Smooth muscle cell (in vitro differentiated cells): Measurements from ENCODE around the gene IMMP2L. TPM values are rescaled to one million over a fixed set of nuclear protein-coding genes. Genes with fewer than 3 reads are reported as not detected.

Experiments used
- DNase-seq: peaks from one replicate; lab custom pipeline; 2025; ENCODE audit not compliant: unreplicated experiment; lab: John Stamatoyannopoulos, UW
- H2AFZ ChIP-seq: fragments of 200-600 bp; sonication (generic); 2 replicates; pipeline ENCODE4 v1.6.0; 2016; ENCODE audit warnings: antibody characterized with exemption, low read depth, mild to moderate bottlenecking
- H3F3A ChIP-seq: fragments of 200-600 bp; sonication (generic); 2 replicates; pipeline ENCODE4 v1.6.0; 2017; ENCODE audit warnings: antibody characterized with exemption, low read depth
- H3K27ac ChIP-seq: fragments of 200-600 bp; sonication (generic); 2 replicates; pipeline ENCODE4 v1.5.1; 2016; ENCODE audit warnings: low read depth, mild to moderate bottlenecking
- H3K27me3 ChIP-seq: fragments of 200-600 bp; sonication (generic); 2 replicates; pipeline ENCODE4 v1.6.1; 2016; ENCODE audit warnings: low read depth, mild to moderate bottlenecking
- H3K36me3 ChIP-seq: fragments of 200-600 bp; sonication (generic); 2 replicates; pipeline ENCODE4 v1.5.1; 2016; ENCODE audit warnings: low read depth
- H3K4me1 ChIP-seq: fragments of 200-600 bp; sonication (generic); 2 replicates; pipeline ENCODE4 v1.5.1; 2016; ENCODE audit warnings: low read depth
- H3K4me2 ChIP-seq: fragments of 200-600 bp; sonication (generic); 2 replicates; pipeline ENCODE4 v1.6.0; 2016; ENCODE audit warnings: mild to moderate bottlenecking
- H3K4me3 ChIP-seq: fragments of 200-600 bp; sonication (generic); 2 replicates; pipeline ENCODE4 v1.5.1; 2016; ENCODE audit warnings: mild to moderate bottlenecking
- H3K79me2 ChIP-seq: fragments of 200-600 bp; sonication (generic); 2 replicates; pipeline ENCODE4 v1.6.0; 2016; ENCODE audit warnings: low read depth, mild to moderate bottlenecking
- H3K9ac ChIP-seq: fragments of 200-600 bp; sonication (generic); 2 replicates; pipeline ENCODE4 v1.6.0; 2016; ENCODE audit warnings: low read depth
- H3K9me3 ChIP-seq: fragments of 200-600 bp; sonication (generic); replicated peaks from 2 replicates; pipeline ENCODE4 v1.5.1; 2016; ENCODE audit warnings: low read depth
- H4K20me1 ChIP-seq: fragments of 200-600 bp; sonication (generic); 2 replicates; pipeline ENCODE4 v1.6.0; 2016; ENCODE audit warnings: low read depth
- CTCF ChIP-seq: fragments of 200-600 bp; sonication (generic); IDR thresholded peaks from 2 replicates; pipeline ENCODE4 v1.5.1; 2017; ENCODE audit warnings: borderline replicate concordance, mild to moderate bottlenecking, antibody characterized with exemption; ENCODE audit not compliant: insufficient read depth, poor library complexity, severe bottlenecking
- WGBS: methylation state at CpG from one replicate; pipeline ENCODE4 v1.1.7; 2016; ENCODE audit warnings: low lambda C conversion rate; 5-methylcytosine and 5-hydroxymethylcytosine counted together
- polyA plus RNA-seq: library from polyadenylated mRNA; unstranded; fragments of >200 nt; fragmentation: Nextera tagmentation; extraction: Ambion mirVana; gene quantifications from 2 replicates; pipeline ENCODE4 v1.2.1, GENCODE V29; 2016
- total RNA-seq: library from RNA; depleted of rRNA; stranded (reverse); fragments of >200 nt; gene quantifications from 2 replicates; pipeline ENCODE4 v1.2.3, GENCODE V29; 2014

The IMMP2L gene
- total and polyA plus RNA-seq, 2 experiments from 2014 or later = 10.9 to 11.1 TPM

GRCh38 chr7:111223802-111224253, 338.5 kb downstream of the IMMP2L start:
- Histone ChIP-seq H3K79me2 (no peaks in the 10 kb centered on the region), H3K4me3 (no peak overlapping the region), H3K36me3 (no peaks in the 10 kb centered on the region), H3F3A (no peaks in the 10 kb centered on the region), H3K27me3 (no peaks in the 10 kb centered on the region), H3K4me2 (no peak overlapping the region), H3K9ac (no peak overlapping the region), H4K20me1 (no peaks in the 10 kb centered on the region), H3K9me3 (no peaks in the 10 kb centered on the region), H3K27ac (no peak overlapping the region), H3K4me1 (no peaks in the 10 kb centered on the region), H2AFZ (no peak overlapping the region)
- 75% methylated on average over 2 of the region's 2 CpGs for WGBS
- no peak for TF ChIP-seq CTCF
- no peak for DNase-seq

GRCh38 chr7:111215550-111215949, 346.7 kb downstream of the IMMP2L start:
- Histone ChIP-seq H3K4me3 (no peak overlapping the region), H3F3A (no peaks in the 10 kb centered on the region), H3K27me3 (no peaks in the 10 kb centered on the region), H4K20me1 (no peaks in the 10 kb centered on the region), H3K36me3 (no peaks in the 10 kb centered on the region), H3K4me1 (no peaks in the 10 kb centered on the region), H3K4me2 (no peak overlapping the region), H3K27ac (no peak overlapping the region), H3K9me3 (no peaks in the 10 kb centered on the region), H2AFZ (no peak overlapping the region), H3K9ac (no peak overlapping the region), H3K79me2 (no peaks in the 10 kb centered on the region)
- no peak for TF ChIP-seq CTCF
- no peak for DNase-seq

- Histone ChIP-seq H3K36me3 (no peaks in the 10 kb centered on the region), H3K4me2 (no peak overlapping the region), H3K9me3 (no peaks in the 10 kb centered on the region), H3K4me3 (no peak overlapping the region), H3K4me1 (no peaks in the 10 kb centered on the region), H2AFZ (no peak overlapping the region), H3K9ac (no peak overlapping the region), H3F3A (no peaks in the 10 kb centered on the region), H4K20me1 (no peaks in the 10 kb centered on the region), H3K27me3 (no peaks in the 10 kb centered on the region), H3K27ac (no peak overlapping the region), H3K79me2 (no peaks in the 10 kb centered on the region)
- 96% methylated on average over 11 of the region's 11 CpGs for WGBS
- no peak for TF ChIP-seq CTCF
- no peak for DNase-seq
Measured at GRCh38 chr7:111212857-111213523, 349.3 kb downstream of the IMMP2L start.

DNA sequence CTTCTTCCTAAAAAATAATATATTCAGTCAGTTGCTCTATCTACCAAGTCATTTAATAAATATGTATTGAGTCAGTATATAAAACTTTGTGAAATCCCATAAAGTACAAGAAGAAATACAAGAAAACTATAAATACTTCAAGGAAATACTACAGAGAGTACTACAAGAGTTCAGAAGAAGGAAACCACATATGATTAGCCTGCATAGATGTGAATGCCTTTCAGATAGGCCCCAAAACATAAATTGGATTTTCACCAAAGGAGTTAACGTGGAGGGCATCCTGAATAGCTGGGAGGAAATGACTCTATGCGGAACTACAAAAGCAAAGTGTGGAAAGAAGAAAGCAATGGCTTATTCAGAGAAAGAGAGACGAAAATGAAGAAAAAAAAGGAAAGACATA, 351.3 kb downstream of the IMMP2L start:
- TF ChIP-seq CTCF = no peak
- Histone ChIP-seq H3K4me2 (no peak overlapping the region), H3K9me3 (no peaks in the 10 kb centered on the region), H3K9ac (no peak overlapping the region), H3K27me3 (no peaks in the 10 kb centered on the region), H2AFZ (no peak overlapping the region), H3K36me3 (no peaks in the 10 kb centered on the region), H3F3A (no peaks in the 10 kb centered on the region), H4K20me1 (no peaks in the 10 kb centered on the region), H3K4me3 (no peak overlapping the region), H3K79me2 (no peaks in the 10 kb centered on the region), H3K4me1 (no peaks in the 10 kb centered on the region), H3K27ac (no peak overlapping the region)
- 89% methylated on average over 3 of the region's 3 CpGs for WGBS
- no peak for DNase-seq
